ENCODE results near the gene ABTB2. TPM values are rescaled to one million over a fixed set of nuclear protein-coding genes. Genes with fewer than 3 reads are reported as not detected.

Gene ABTB2
- total RNA-seq, 1 experiment from 2014 or later, result 5.5 TPM

DNA sequence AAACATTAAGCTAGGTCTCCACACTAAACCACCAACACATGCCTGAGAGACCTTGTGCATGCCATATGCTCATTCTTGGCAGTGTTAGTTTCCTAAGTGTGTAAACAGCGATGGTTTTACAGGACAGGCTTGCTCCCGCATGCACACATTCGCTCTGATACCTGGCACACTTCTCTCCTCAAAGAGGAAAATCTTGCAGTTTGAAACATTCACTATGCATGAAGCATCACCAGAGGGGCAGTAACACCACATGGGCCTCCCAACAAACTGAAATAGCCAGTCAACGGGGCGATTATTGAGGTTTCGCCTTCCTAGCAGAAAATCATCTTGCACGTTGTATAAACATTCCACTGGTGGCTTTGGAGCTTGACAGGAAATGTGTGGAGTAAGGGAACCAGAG lies 52.6 kb downstream of the ABTB2 start:
- H2BK15ac ChIP-seq (ENCODE audit: low read depth, low read length), result no peak overlapping the region
- H3K23me2 ChIP-seq (ENCODE audit: insufficient read length, low read depth, low read length, poor library complexity, severe bottlenecking), result no peaks in the 10 kb centered on the region
- no peaks in the 10 kb centered on the region for H3K27me3 ChIP-seq (ENCODE audit: insufficient read depth, low read length)
- no peak overlapping the region for H2BK12ac ChIP-seq (ENCODE audit: insufficient read length, low read depth, low read length)
- H4K20me1 ChIP-seq (ENCODE audit: control insufficient read depth, insufficient read depth, insufficient read length), result no peaks in the 10 kb centered on the region
- H3K79me1 ChIP-seq (ENCODE audit: insufficient read depth, low read depth, low read length, poor library complexity, severe bottlenecking), result peaks cover 2% of the 10 kb centered on the region
- H3K14ac ChIP-seq (ENCODE audit: insufficient read depth, low read length), result no peak overlapping the region
- no peak overlapping the region for H3K9ac ChIP-seq (ENCODE audit: extremely low read depth, insufficient read length, low read length)
- no peak overlapping the region for H2AFZ ChIP-seq (ENCODE audit: low read length)
- no peak overlapping the region for H2BK20ac ChIP-seq (ENCODE audit: low read depth, low read length, poor library complexity, severe bottlenecking)
- no peaks in the 10 kb centered on the region for H3K79me2 ChIP-seq (ENCODE audit: insufficient read depth, low read length)
- no peak overlapping the region for H2BK5ac ChIP-seq (ENCODE audit: insufficient read length, low read length)
- H4K91ac ChIP-seq (ENCODE audit: insufficient read length, low read depth, low read length), result no peak overlapping the region
- H2AK5ac ChIP-seq (ENCODE audit: insufficient read length, low read length), result no peak overlapping the region
- Mint-ChIP-seq H3K4me1 (peaks cover 37 to 44% of the 10 kb centered on the region in 2 experiments), H3K27ac (no peak overlapping the region), H3K36me3 (ENCODE audit: insufficient read depth in 1 of 3, low read depth in 3 of 3) (no peaks in the 10 kb centered on the region), H3K4me3 (no peak overlapping the region), H3K27me3 (ENCODE audit: low read depth) (no peaks in the 10 kb centered on the region), H3K9me3 (no peaks in the 10 kb centered on the region)
- TF ChIP-seq, protein P1, sequence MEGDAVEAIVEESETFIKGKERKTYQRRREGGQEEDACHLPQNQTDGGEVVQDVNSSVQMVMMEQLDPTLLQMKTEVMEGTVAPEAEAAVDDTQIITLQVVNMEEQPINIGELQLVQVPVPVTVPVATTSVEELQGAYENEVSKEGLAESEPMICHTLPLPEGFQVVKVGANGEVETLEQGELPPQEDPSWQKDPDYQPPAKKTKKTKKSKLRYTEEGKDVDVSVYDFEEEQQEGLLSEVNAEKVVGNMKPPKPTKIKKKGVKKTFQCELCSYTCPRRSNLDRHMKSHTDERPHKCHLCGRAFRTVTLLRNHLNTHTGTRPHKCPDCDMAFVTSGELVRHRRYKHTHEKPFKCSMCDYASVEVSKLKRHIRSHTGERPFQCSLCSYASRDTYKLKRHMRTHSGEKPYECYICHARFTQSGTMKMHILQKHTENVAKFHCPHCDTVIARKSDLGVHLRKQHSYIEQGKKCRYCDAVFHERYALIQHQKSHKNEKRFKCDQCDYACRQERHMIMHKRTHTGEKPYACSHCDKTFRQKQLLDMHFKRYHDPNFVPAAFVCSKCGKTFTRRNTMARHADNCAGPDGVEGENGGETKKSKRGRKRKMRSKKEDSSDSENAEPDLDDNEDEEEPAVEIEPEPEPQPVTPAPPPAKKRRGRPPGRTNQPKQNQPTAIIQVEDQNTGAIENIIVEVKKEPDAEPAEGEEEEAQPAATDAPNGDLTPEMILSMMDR (conservative IDR thresholded peaks at IDR 0.05), result no peak
- H3K27ac ChIP-seq (ENCODE audit: insufficient read length, low read depth, low read length), result no peak overlapping the region
- H3K4ac ChIP-seq (ENCODE audit: low read depth, low read length), result no peak overlapping the region
- no peak overlapping the region for H3T11ph ChIP-seq (ENCODE audit: low read length)
- no peak overlapping the region for H4K8ac ChIP-seq (replicated peaks; ENCODE audit: insufficient read length, low read depth, low read length)
- no peaks in the 10 kb centered on the region for H3K9me3 ChIP-seq (ENCODE audit: control insufficient read depth, low read depth, low read length)
- no peak overlapping the region for H2BK120ac ChIP-seq (ENCODE audit: low read depth, low read length, poor library complexity, severe bottlenecking)
- H3K4me2 ChIP-seq (ENCODE audit: insufficient read depth, insufficient read length, low read length), result no peak overlapping the region
- no peak overlapping the region for H3K56ac ChIP-seq (ENCODE audit: insufficient read length, low read depth, low read length)
- H3K18ac ChIP-seq (ENCODE audit: insufficient read length, low read depth, low read length), result no peak overlapping the region
- peaks cover 10% of the 10 kb centered on the region; the same call in 1 of the 2 replicates for H3K4me1 ChIP-seq (ENCODE audit: insufficient read depth, low read length)
- WGBS (ENCODE audit: extremely low coverage, insufficient read length, low lambda C conversion rate), result no CpG with 5 or more reads among the region's 7 CpGs
- H3K23ac ChIP-seq (ENCODE audit: insufficient read length, low read depth, low read length), result no peak overlapping the region
- no peak overlapping the region for H4K5ac ChIP-seq (ENCODE audit: insufficient read length, low read depth, low read length)
- DNase-seq, result no peak
